ENCODE data around the gene LIPC.

The LIPC gene

DNA sequence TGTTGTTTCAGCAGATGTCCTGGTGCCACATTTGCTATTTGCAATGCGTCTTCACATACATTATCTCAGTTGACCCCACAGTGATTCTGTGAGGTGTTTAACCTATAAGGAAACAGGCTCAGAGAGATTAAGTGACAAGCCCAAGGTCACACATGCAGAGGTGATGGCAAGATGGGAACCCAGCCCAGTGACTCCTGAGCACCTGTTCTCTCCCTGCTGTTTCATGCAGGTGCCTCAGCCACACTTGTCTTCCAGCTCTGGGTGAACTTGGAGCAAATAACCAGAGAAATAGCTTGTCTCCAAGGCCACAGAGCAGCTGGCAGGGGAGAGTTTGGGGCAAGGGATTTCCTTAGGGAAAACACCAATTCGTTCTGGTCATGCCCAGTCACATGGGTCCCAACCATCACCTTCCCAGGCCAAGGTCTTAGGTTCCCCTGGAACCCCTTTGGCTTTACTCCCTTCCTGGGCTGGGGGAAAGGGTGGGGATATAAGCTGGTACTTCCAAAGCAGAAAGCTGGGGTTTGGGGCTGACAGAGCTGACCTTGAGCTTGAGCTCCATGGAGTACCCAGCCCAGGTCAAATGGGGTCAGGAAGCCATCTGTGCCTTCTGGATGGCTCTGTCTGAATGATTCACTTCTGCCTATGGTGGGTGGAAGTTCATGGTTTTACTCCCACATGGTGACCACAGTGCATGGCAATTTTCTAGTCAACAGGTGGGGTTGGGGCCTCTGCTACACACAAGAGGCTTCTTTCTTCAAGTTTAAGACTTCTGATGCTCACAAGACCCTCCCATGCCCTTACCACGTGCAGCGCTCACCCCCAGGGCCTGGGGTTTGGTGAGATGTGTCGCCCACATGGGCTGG, 22.4 kb downstream of the LIPC start:
- no peak overlapping the region for H3K27ac ChIP-seq (ENCODE audit: low read depth, low read length)
- H3K27me3 ChIP-seq (ENCODE audit: control insufficient read depth, insufficient read depth, low read length): no peaks in the 10 kb centered on the region
- H3K4me1 ChIP-seq (ENCODE audit: control insufficient read depth, insufficient read depth, low read length): no peaks in the 10 kb centered on the region

DNA sequence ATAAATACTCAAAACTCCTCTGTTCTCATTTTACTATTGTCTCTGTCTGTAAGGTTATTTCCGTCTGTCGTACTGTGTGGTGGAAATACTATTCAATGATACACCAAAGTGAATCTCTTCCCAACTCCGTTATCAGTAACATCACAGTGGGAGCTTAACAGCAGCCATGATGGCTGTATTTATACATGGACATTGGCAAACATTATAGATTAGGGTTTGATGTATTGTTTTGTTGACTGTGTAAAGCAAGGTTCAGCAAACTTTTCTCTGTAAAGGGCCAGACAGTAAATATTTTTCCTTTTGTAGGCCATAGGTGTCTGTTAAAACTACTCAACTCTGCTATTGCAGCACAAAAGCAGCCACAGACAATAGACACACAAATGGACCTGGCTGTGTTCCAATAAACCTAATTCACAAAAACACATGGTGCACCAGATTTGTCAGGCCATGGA, 23.2 kb downstream of the LIPC start:
- no peaks in the 10 kb centered on the region for H3K4me1 ChIP-seq (ENCODE audit: control insufficient read depth, insufficient read depth, low read length)
- no peak overlapping the region for H3K27ac ChIP-seq (ENCODE audit: low read depth, low read length)
- H3K4me3 ChIP-seq (ENCODE audit: low read length): no peak overlapping the region
- no peaks in the 10 kb centered on the region for H3K27me3 ChIP-seq (ENCODE audit: control insufficient read depth, insufficient read depth, low read length)
- no peaks in the 10 kb centered on the region for H3K36me3 ChIP-seq (ENCODE audit: control insufficient read depth, insufficient read depth, low read length)
- H3K9ac ChIP-seq (ENCODE audit: low read length): no peak overlapping the region

More for the DNA sequence above, 22.4 kb downstream of the LIPC start:
- Histone ChIP-seq H3K9ac (ENCODE audit: low read length) (no peak overlapping the region), H3K4me3 (ENCODE audit: low read length) (no peak overlapping the region), H3K36me3 (ENCODE audit: control insufficient read depth, insufficient read depth, low read length) (no peaks in the 10 kb centered on the region)

- Histone ChIP-seq H3K9ac (ENCODE audit: low read length) (no peak overlapping the region), H3K36me3 (ENCODE audit: control insufficient read depth, insufficient read depth, low read length) (no peaks in the 10 kb centered on the region), H3K27me3 (ENCODE audit: control insufficient read depth, insufficient read depth, low read length) (no peaks in the 10 kb centered on the region), H3K4me3 (ENCODE audit: low read length) (no peak overlapping the region), H3K4me1 (ENCODE audit: control insufficient read depth, insufficient read depth, low read length) (no peaks in the 10 kb centered on the region), H3K27ac (ENCODE audit: low read depth, low read length) (no peak overlapping the region)
Observed at GRCh38 chr15:58457466-58457965, 25.7 kb downstream of the LIPC start.

DNA sequence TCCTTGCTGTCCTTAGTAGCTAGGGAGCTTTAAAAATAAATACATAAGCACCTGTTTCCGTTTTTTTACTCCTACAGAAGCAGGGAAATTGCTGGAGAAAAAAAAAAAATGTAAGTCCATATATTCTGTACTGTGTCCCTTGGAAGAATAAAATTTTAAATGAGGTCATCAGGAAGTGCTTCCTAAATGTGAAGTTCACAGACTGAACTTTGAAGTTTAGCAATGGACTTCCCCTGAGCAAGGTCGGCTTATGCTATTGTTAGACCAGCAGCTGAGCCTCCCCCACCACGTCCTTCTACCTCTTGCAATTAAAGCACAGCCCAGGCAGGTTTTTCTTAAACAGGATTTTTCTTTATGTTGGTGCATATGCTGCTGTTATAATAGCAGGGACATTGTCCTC, 26.3 kb downstream of the LIPC start:
- Histone ChIP-seq H3K27ac (ENCODE audit: low read depth, low read length) (no peak overlapping the region), H3K4me1 (ENCODE audit: control insufficient read depth, insufficient read depth, low read length) (no peaks in the 10 kb centered on the region), H3K36me3 (ENCODE audit: control insufficient read depth, insufficient read depth, low read length) (no peaks in the 10 kb centered on the region), H3K4me3 (ENCODE audit: low read length) (no peak overlapping the region), H3K9ac (ENCODE audit: low read length) (no peak overlapping the region), H3K27me3 (ENCODE audit: control insufficient read depth, insufficient read depth, low read length) (no peaks in the 10 kb centered on the region)

DNA sequence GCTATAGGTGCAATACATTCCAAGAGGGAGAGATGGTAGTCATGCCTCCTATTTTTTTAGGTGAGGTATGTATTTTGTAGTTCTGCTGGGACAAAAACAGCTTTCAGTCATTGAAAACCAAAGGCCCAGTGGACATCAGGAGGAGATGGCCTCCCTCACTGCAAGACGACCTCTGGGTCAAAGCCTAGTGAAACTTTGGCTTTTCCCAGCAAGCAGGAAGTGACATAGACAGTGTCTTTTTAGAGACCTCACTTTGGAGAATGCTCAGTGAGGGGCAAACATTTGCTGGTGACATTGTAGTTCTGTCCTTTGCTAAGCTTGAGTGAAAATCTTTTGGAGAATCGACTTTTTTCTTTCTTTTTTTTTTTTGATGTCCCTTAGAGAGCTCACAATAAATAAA, 27.3 kb downstream of the LIPC start:
- no peaks in the 10 kb centered on the region for H3K36me3 ChIP-seq (ENCODE audit: control insufficient read depth, insufficient read depth, low read length)

DNA sequence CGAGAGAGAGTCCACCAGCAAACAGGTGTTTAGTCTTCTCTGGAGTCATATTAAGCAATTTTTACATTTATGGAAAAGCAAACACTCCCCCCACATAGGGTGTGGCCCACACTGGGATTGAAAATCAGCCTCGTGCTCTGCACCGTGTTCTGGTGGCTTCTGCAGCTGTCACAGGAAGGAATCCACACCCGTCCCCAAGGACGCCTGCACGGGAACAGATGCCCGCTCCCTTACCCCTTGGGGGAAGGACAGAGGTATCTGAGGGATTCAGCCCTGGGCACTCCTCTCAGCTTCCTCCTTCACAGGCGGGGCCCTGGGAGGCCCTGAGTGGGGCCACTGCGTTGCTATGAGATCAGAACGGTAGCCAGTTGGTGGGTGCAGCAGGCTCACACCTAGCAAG, 27.8 kb downstream of the LIPC start:
- Histone ChIP-seq H3K9ac (ENCODE audit: low read length) (no peak overlapping the region), H3K36me3 (ENCODE audit: control insufficient read depth, insufficient read depth, low read length) (no peaks in the 10 kb centered on the region), H3K4me3 (ENCODE audit: low read length) (no peak overlapping the region), H3K27me3 (ENCODE audit: control insufficient read depth, insufficient read depth, low read length) (no peaks in the 10 kb centered on the region), H3K27ac (ENCODE audit: low read depth, low read length) (no peak overlapping the region), H3K4me1 (ENCODE audit: control insufficient read depth, insufficient read depth, low read length) (no peaks in the 10 kb centered on the region)

More for the DNA sequence above, 27.3 kb downstream of the LIPC start:
- Histone ChIP-seq H3K27me3 (ENCODE audit: control insufficient read depth, insufficient read depth, low read length) (no peaks in the 10 kb centered on the region), H3K4me3 (ENCODE audit: low read length) (no peak overlapping the region), H3K4me1 (ENCODE audit: control insufficient read depth, insufficient read depth, low read length) (no peaks in the 10 kb centered on the region), H3K27ac (ENCODE audit: low read depth, low read length) (no peak overlapping the region), H3K9ac (ENCODE audit: low read length) (no peak overlapping the region)

- Histone ChIP-seq H3K9ac (ENCODE audit: low read length) (no peak overlapping the region), H3K4me3 (ENCODE audit: low read length) (no peak overlapping the region), H3K4me1 (ENCODE audit: control insufficient read depth, insufficient read depth, low read length) (no peaks in the 10 kb centered on the region), H3K27ac (ENCODE audit: low read depth, low read length) (no peak overlapping the region), H3K27me3 (ENCODE audit: control insufficient read depth, insufficient read depth, low read length) (no peaks in the 10 kb centered on the region), H3K36me3 (ENCODE audit: control insufficient read depth, insufficient read depth, low read length) (no peaks in the 10 kb centered on the region)
Observed at GRCh38 chr15:58460116-58460790, 28.5 kb downstream of the LIPC start.

- Histone ChIP-seq H3K4me1 (ENCODE audit: control insufficient read depth, insufficient read depth, low read length) (no peaks in the 10 kb centered on the region), H3K27me3 (ENCODE audit: control insufficient read depth, insufficient read depth, low read length) (no peaks in the 10 kb centered on the region), H3K4me3 (ENCODE audit: low read length) (no peak overlapping the region), H3K9ac (ENCODE audit: low read length) (no peak overlapping the region), H3K27ac (ENCODE audit: low read depth, low read length) (no peak overlapping the region), H3K36me3 (ENCODE audit: control insufficient read depth, insufficient read depth, low read length) (no peaks in the 10 kb centered on the region)
Observed at GRCh38 chr15:58460872-58461271, 29.1 kb downstream of the LIPC start.

GRCh38 chr15:58462547-58462946, 30.8 kb downstream of the LIPC start:
- Histone ChIP-seq H3K27me3 (ENCODE audit: control insufficient read depth, insufficient read depth, low read length) (no peaks in the 10 kb centered on the region), H3K36me3 (ENCODE audit: control insufficient read depth, insufficient read depth, low read length) (no peaks in the 10 kb centered on the region), H3K27ac (ENCODE audit: low read depth, low read length) (no peak overlapping the region), H3K4me1 (ENCODE audit: control insufficient read depth, insufficient read depth, low read length) (no peaks in the 10 kb centered on the region), H3K4me3 (ENCODE audit: low read length) (no peak overlapping the region), H3K9ac (ENCODE audit: low read length) (no peak overlapping the region)

GRCh38 chr15:58462973-58463663, 31.3 kb downstream of the LIPC start:
- Histone ChIP-seq H3K4me1 (ENCODE audit: control insufficient read depth, insufficient read depth, low read length) (no peaks in the 10 kb centered on the region), H3K4me3 (ENCODE audit: low read length) (no peak overlapping the region), H3K9ac (ENCODE audit: low read length) (no peak overlapping the region), H3K27me3 (ENCODE audit: control insufficient read depth, insufficient read depth, low read length) (no peaks in the 10 kb centered on the region), H3K36me3 (ENCODE audit: control insufficient read depth, insufficient read depth, low read length) (no peaks in the 10 kb centered on the region), H3K27ac (ENCODE audit: low read depth, low read length) (no peak overlapping the region)

GRCh38 chr15:58463815-58464650, 32.2 kb downstream of the LIPC start:
- Histone ChIP-seq H3K27ac (ENCODE audit: low read depth, low read length) (no peak overlapping the region), H3K27me3 (ENCODE audit: control insufficient read depth, insufficient read depth, low read length) (no peaks in the 10 kb centered on the region), H3K4me1 (ENCODE audit: control insufficient read depth, insufficient read depth, low read length) (no peaks in the 10 kb centered on the region), H3K4me3 (ENCODE audit: low read length) (no peak overlapping the region), H3K9ac (ENCODE audit: low read length) (no peak overlapping the region), H3K36me3 (ENCODE audit: control insufficient read depth, insufficient read depth, low read length) (no peaks in the 10 kb centered on the region)

GRCh38 chr15:58465070-58465469, 33.3 kb downstream of the LIPC start:
- Histone ChIP-seq H3K36me3 (ENCODE audit: control insufficient read depth, insufficient read depth, low read length) (no peaks in the 10 kb centered on the region), H3K4me1 (ENCODE audit: control insufficient read depth, insufficient read depth, low read length) (no peaks in the 10 kb centered on the region), H3K27me3 (ENCODE audit: control insufficient read depth, insufficient read depth, low read length) (no peaks in the 10 kb centered on the region), H3K27ac (ENCODE audit: low read depth, low read length) (no peak overlapping the region), H3K4me3 (ENCODE audit: low read length) (no peak overlapping the region), H3K9ac (ENCODE audit: low read length) (no peak overlapping the region)
